ENCODE data around the gene AQP2. TPM values are rescaled to one million over a fixed set of nuclear protein-coding genes. Genes with fewer than 3 reads are reported as not detected.

Gene AQP2
- total and polyA plus RNA-seq, 2 experiments from 2014 or later = 0.07 TPM; not detected in 1

DNA sequence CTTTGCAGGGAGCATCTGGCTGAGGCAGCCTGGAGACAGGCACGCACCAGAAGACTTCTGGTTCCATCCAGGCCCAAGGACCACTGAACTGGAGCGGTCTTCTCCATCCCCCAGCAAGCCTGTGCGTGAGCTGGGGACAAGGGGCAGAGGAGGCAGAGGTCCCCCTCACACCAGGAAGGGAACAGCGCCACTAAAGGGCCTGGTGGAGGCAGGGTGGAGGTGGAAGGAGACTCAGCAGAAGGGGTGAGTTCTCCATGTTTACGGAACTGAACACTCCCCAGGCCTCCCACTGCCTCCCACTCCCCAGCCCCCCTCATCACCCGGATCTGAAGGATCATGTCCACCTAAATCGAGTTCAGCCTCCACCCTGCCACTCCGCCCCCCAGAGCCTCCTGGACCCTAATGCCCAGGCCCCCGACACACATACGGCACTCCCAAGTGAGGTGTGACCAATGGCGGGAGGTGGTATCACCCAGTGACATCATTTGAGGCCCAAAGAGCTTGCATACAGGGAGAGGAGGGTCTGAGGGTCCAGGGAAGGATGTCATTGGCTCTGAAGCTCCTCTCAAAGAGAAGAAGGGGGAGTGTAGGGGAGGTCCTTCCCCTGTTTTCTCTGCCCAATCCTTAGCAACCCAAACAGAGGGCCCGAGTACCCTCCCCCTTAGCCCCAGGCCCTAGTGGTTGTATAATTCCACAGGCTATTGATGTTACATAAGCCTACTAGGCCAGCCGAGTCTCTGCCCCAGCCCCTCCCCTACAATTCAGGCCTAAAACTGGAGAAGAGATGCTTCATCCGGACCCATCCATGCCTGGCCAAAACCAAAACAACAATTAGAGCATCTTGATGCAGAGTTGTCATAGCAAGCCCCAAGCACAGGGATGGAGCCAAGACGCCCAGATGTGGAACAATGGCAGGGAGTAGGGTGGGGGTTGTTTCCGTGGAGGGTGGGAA lies 47.9 kb upstream of the AQP2 start:
- Histone ChIP-seq H3F3A (replicated peaks; ENCODE audit: low read depth) (no peaks in the 10 kb centered on the region), H3K27me3 (ENCODE audit: insufficient read depth) (peaks cover 19% of the 10 kb centered on the region), H3K9me2 (ENCODE audit: insufficient read depth) (no peaks in the 10 kb centered on the region), H3K4me1 (ENCODE audit: insufficient read depth) (no peaks in the 10 kb centered on the region), H4K20me1 (replicated peaks; ENCODE audit: insufficient read depth) (no peaks in the 10 kb centered on the region), H2AFZ (no peak overlapping the region), H3K4me3 (no peak overlapping the region), H3K79me2 (replicated peaks; ENCODE audit: insufficient read depth) (no peaks in the 10 kb centered on the region), H3K27ac (ENCODE audit: low read depth) (no peak overlapping the region), H3K4me2 (peak overlapping the region; percentile 74; the same call in 1 of the 2 replicates), H3K36me3 (ENCODE audit: insufficient read depth) (no peaks in the 10 kb centered on the region)
- ATAC-seq = peak; percentile 68
- Mint-ChIP-seq H3K36me3 (ENCODE audit: low read depth) (no peaks in the 10 kb centered on the region), H3K9me3 (no peaks in the 10 kb centered on the region), H3K27ac (no peak overlapping the region), H3K4me1 (peaks cover 18% of the 10 kb centered on the region), H3K4me3 (peak overlapping the region; percentile 52; the same call in 1 of the 3 replicates), H3K27me3 (ENCODE audit: insufficient read depth, low read depth, poor library complexity) (peaks cover 18% of the 10 kb centered on the region)
- peak; percentile 59 for DNase-seq (ENCODE audit: low spot score)
- no peak for TF ChIP-seq EZH2 (IDR thresholded peaks at IDR 0.05; ENCODE audit: low read depth, unreplicated experiment)
- TF ChIP-seq CREB1 (CRISPR knock-in tag; IDR thresholded peaks at IDR 0.05; ENCODE audit: low read depth) = no peak
- TF ChIP-seq, protein P1, sequence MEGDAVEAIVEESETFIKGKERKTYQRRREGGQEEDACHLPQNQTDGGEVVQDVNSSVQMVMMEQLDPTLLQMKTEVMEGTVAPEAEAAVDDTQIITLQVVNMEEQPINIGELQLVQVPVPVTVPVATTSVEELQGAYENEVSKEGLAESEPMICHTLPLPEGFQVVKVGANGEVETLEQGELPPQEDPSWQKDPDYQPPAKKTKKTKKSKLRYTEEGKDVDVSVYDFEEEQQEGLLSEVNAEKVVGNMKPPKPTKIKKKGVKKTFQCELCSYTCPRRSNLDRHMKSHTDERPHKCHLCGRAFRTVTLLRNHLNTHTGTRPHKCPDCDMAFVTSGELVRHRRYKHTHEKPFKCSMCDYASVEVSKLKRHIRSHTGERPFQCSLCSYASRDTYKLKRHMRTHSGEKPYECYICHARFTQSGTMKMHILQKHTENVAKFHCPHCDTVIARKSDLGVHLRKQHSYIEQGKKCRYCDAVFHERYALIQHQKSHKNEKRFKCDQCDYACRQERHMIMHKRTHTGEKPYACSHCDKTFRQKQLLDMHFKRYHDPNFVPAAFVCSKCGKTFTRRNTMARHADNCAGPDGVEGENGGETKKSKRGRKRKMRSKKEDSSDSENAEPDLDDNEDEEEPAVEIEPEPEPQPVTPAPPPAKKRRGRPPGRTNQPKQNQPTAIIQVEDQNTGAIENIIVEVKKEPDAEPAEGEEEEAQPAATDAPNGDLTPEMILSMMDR (conservative IDR thresholded peaks at IDR 0.05; ENCODE audit: low read depth in 2 of 2) = peak in 1 of 2 experiments; percentile 57; a peak in 3 of 4 replicates

DNA sequence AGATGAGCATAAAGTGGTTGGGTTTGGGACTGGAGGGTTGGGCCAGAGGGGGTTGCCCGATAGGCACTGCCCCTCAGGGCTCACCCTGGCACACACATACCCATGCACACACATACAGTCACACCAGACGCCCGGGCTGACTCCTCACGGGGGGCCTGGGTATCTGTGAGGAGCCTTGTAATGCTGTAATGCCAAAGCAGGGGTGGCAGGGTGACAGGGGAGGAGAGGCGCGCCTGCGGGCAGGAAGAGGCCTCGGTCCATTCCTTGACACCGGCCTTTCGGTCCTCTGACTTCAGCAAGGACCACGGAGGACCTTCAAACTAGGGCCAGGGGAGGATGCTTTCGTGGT lies 47.2 kb upstream of the AQP2 start:
- peak overlapping the region; percentile 52 for H3K4me3 ChIP-seq
- H4K20me1 ChIP-seq (replicated peaks; ENCODE audit: insufficient read depth) = no peaks in the 10 kb centered on the region
- H3K79me2 ChIP-seq (replicated peaks; ENCODE audit: insufficient read depth) = no peaks in the 10 kb centered on the region
- Mint-ChIP-seq H3K27ac (no peak overlapping the region), H3K27me3 (ENCODE audit: insufficient read depth, low read depth, poor library complexity) (peaks cover 14% of the 10 kb centered on the region), H3K9me3 (no peaks in the 10 kb centered on the region), H3K4me1 (peaks cover 18% of the 10 kb centered on the region), H3K4me3 (peak overlapping the region; percentile 52), H3K36me3 (ENCODE audit: low read depth) (no peaks in the 10 kb centered on the region)
- H2AFZ ChIP-seq = 0 out of 2 replicates have a peak overlapping the region, but pooled peaks have one; percentile 56
- H3K4me2 ChIP-seq = peak overlapping the region; percentile 74
- H3K27ac ChIP-seq (ENCODE audit: low read depth) = no peak overlapping the region
- ATAC-seq (no peak), DNase-seq (ENCODE audit: low spot score) (no peak)
- no peaks in the 10 kb centered on the region for H3F3A ChIP-seq (replicated peaks; ENCODE audit: low read depth)
- no peaks in the 10 kb centered on the region for H3K36me3 ChIP-seq (ENCODE audit: insufficient read depth)
- peaks cover 19% of the 10 kb centered on the region for H3K27me3 ChIP-seq (ENCODE audit: insufficient read depth)
- no peaks in the 10 kb centered on the region for H3K9me2 ChIP-seq (ENCODE audit: insufficient read depth)
- no peaks in the 10 kb centered on the region for H3K4me1 ChIP-seq (ENCODE audit: insufficient read depth)
- TF ChIP-seq EZH2phosphoT487 (IDR thresholded peaks at IDR 0.05; ENCODE audit: unreplicated experiment) (no peak), NANOG (IDR thresholded peaks at IDR 0.05; ENCODE audit: borderline replicate concordance) (no peak), ZNF331 (CRISPR knock-in tag; IDR thresholded peaks at IDR 0.05; ENCODE audit: low read depth) (no peak), CREB1 (CRISPR knock-in tag; IDR thresholded peaks at IDR 0.05; ENCODE audit: low read depth) (no peak), JUNB (IDR thresholded peaks at IDR 0.05; ENCODE audit: unreplicated experiment) (no peak), EZH2 (IDR thresholded peaks at IDR 0.05; ENCODE audit: low read depth, unreplicated experiment) (no peak), STAT1 (IDR thresholded peaks at IDR 0.05; ENCODE audit: unreplicated experiment) (no peak), ZNF114 (CRISPR knock-in tag; IDR thresholded peaks at IDR 0.05) (no peak)
- TF ChIP-seq, protein P2, sequence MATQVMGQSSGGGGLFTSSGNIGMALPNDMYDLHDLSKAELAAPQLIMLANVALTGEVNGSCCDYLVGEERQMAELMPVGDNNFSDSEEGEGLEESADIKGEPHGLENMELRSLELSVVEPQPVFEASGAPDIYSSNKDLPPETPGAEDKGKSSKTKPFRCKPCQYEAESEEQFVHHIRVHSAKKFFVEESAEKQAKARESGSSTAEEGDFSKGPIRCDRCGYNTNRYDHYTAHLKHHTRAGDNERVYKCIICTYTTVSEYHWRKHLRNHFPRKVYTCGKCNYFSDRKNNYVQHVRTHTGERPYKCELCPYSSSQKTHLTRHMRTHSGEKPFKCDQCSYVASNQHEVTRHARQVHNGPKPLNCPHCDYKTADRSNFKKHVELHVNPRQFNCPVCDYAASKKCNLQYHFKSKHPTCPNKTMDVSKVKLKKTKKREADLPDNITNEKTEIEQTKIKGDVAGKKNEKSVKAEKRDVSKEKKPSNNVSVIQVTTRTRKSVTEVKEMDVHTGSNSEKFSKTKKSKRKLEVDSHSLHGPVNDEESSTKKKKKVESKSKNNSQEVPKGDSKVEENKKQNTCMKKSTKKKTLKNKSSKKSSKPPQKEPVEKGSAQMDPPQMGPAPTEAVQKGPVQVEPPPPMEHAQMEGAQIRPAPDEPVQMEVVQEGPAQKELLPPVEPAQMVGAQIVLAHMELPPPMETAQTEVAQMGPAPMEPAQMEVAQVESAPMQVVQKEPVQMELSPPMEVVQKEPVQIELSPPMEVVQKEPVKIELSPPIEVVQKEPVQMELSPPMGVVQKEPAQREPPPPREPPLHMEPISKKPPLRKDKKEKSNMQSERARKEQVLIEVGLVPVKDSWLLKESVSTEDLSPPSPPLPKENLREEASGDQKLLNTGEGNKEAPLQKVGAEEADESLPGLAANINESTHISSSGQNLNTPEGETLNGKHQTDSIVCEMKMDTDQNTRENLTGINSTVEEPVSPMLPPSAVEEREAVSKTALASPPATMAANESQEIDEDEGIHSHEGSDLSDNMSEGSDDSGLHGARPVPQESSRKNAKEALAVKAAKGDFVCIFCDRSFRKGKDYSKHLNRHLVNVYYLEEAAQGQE (IDR thresholded peaks at IDR 0.05; ENCODE audit: unreplicated experiment) = no peak
- TF ChIP-seq, protein P1 (conservative IDR thresholded peaks at IDR 0.05; ENCODE audit: low read depth in 2 of 2) = no peak
- TF ChIP-seq, protein P3, sequence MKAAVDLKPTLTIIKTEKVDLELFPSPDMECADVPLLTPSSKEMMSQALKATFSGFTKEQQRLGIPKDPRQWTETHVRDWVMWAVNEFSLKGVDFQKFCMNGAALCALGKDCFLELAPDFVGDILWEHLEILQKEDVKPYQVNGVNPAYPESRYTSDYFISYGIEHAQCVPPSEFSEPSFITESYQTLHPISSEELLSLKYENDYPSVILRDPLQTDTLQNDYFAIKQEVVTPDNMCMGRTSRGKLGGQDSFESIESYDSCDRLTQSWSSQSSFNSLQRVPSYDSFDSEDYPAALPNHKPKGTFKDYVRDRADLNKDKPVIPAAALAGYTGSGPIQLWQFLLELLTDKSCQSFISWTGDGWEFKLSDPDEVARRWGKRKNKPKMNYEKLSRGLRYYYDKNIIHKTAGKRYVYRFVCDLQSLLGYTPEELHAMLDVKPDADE (IDR thresholded peaks at IDR 0.05) = no peak

Data from GM23338 (cell line).